Right lobe of liver (tissue), 6 donors: ENCODE measurements around the gene TGFB2. TPM values are rescaled to one million over a fixed set of nuclear protein-coding genes. Genes with fewer than 3 reads are reported as not detected.
A peak's percentile ranks its signal among the peaks of the same experiment; 100 is the strongest.

Experiments
- ATAC-seq, 4 donors: fragments of 200-7000 bp; cut with Tn5 transposase; one replicate each; pipeline ENCODE4 v1.9.1; 2020; ENCODE audit warnings: mild to moderate bottlenecking in 4 of 4, moderate library complexity in 4 of 4
- DNase-seq, 3 donors: peaks; one replicate each; pipeline ENCODE4 v3.0.0-alpha.2; 2020
- H3K27ac ChIP-seq, 3 donors: fragments of 200-600 bp; one replicate each; pipeline ENCODE4 v1.8.0; 2022
- H3K27me3 ChIP-seq, 2 donors: fragments of 200-600 bp; one replicate each; pipeline ENCODE4 v1.8.0; 2022
- H3K36me3 ChIP-seq, 4 donors: fragments of 200-600 bp; sonication (generic) in 1 of 4; one replicate each; pipeline versions ENCODE4 v1.5.1 to v1.8.0; 2017 to 2022; ENCODE audit warnings: control low read depth in 1 of 4
- H3K4me1 ChIP-seq, 4 donors: fragments of 200-600 bp; sonication (generic) in 1 of 4; one replicate each; pipeline versions ENCODE4 v1.5.1 to v1.8.0; 2017 to 2022; ENCODE audit warnings: control low read depth in 1 of 4
- H3K4me3 ChIP-seq, 3 donors: fragments of 200-600 bp; one replicate each; pipeline ENCODE4 v1.8.0; 2022
- H3K9me3 ChIP-seq, 4 donors: fragments of 200-600 bp; sonication (generic) in 1 of 4; one replicate each; pipeline versions ENCODE4 v1.5.1 to v1.8.0; 2017 to 2022; ENCODE audit warnings: control low read depth in 1 of 4
- CTCF ChIP-seq, 4 donors: fragments of 200-600 bp in 3 of 4; fragments of 450-650 bp in 1 of 4; IDR thresholded peaks; one replicate each; pipeline versions ENCODE4 v1.5.1 to v1.8.0; 2016 to 2022; ENCODE audit warnings: antibody characterized with exemption in 4 of 4, mild to moderate bottlenecking in 2 of 4
- POLR2A ChIP-seq: fragments of 450-650 bp; IDR thresholded peaks from one replicate; pipeline ENCODE4 v1.6.1; 2017; ENCODE audit warnings: antibody characterized with exemption, mild to moderate bottlenecking
- WGBS: methylation state at CpG from one replicate; pipeline ENCODE4 v1.1.6; 2018; ENCODE audit warnings: low coverage, low lambda C conversion rate; ENCODE audit not compliant: insufficient coverage; ENCODE audit errors: missing lambda C conversion rate; 5-methylcytosine and 5-hydroxymethylcytosine counted together
- intact Hi-C, 2 donors: fragments of 100-400 bp; cut with DNase I; formaldehyde crosslinking; loops; one replicate each; pipeline versions ENCODE4 v1.11.2 to v1.14.1; 2022
- total RNA-seq, 6 experiments: library from RNA; depleted of rRNA in 2 of 6; stranded (reverse); fragments of >200 nt in 2 of 6; fragmentation: NEBNext Ultra II Directional in 3 of 6; extraction: Animal tissue kit (Norgen Biotek cat#: 25700) in 3 of 6; gene quantifications; one replicate each; pipeline versions ENCODE4 v1.1.0 to v1.2.4, GENCODE V29; 2016 to 2023
- donor health status: DM: no; HTN: yes; CAD: no.
- donor health status: DM: no; HTN: no; CAD: no.
- donor health status: DM: no; HTN: no; CAD: no.
- donor health status: DM: no; HTN: yes; CAD: no.
- donor health status: DM: no; HTN: yes; CAD: no.

The TGFB2 gene
- total RNA-seq, 6 experiments from 2014 or later, result 0.18 to 2.8 (median 0.34) TPM

- H3K27me3 ChIP-seq, result no peaks in the 10 kb centered on the region
- ATAC-seq (no peak), DNase-seq (no peak)
- no peaks in the 10 kb centered on the region for H3K9me3 ChIP-seq
- no peaks in the 10 kb centered on the region for H3K4me1 ChIP-seq
- no peak overlapping the region for H3K4me3 ChIP-seq
- intact Hi-C loops, result no loop called here
- no peak overlapping the region for H3K27ac ChIP-seq
- no peaks in the 10 kb centered on the region for H3K36me3 ChIP-seq
- no peak for TF ChIP-seq CTCF (IDR thresholded peaks at IDR 0.05)
- no peak for TF ChIP-seq POLR2A
- WGBS, result 67% methylated on average over 1 of the region's 1 CpG
Observed at GRCh38 chr1:218363141-218363540, 18.0 kb downstream of the TGFB2 start.

- H3K27ac ChIP-seq, result no peak overlapping the region
- intact Hi-C loops, result no loop called here
- WGBS, result 31% methylated on average over 8 of the region's 8 CpGs
Observed at GRCh38 chr1:218364028-218364710, 19.0 kb downstream of the TGFB2 start.

GRCh38 chr1:218365226-218365999 lies 20.3 kb downstream of the TGFB2 start:
- DNase-seq (no peak), ATAC-seq (no peak)
- H3K4me3 ChIP-seq, result no peak overlapping the region
- 85% methylated on average over 9 of the region's 15 CpGs for WGBS
- H3K27ac ChIP-seq, result no peak overlapping the region
- no peaks in the 10 kb centered on the region for H3K36me3 ChIP-seq
- H3K4me1 ChIP-seq, result no peaks in the 10 kb centered on the region
- H3K9me3 ChIP-seq, result no peaks in the 10 kb centered on the region
- TF ChIP-seq POLR2A (no peak), CTCF (IDR thresholded peaks at IDR 0.05) (no peak)
- H3K27me3 ChIP-seq, result no peaks in the 10 kb centered on the region
- intact Hi-C loops, result no loop called here

More at GRCh38 chr1:218364028-218364710, 19.0 kb downstream of the TGFB2 start:
- peak in 2 of 4 donors; percentile 30 to 45 for ATAC-seq
- TF ChIP-seq CTCF (IDR thresholded peaks at IDR 0.05), result no peak
- TF ChIP-seq POLR2A, result no peak
- no peaks in the 10 kb centered on the region for H3K27me3 ChIP-seq
- DNase-seq, result peak in 1 of 3 donors; percentile 31
- no peaks in the 10 kb centered on the region for H3K36me3 ChIP-seq
- no peaks in the 10 kb centered on the region for H3K4me1 ChIP-seq
- no peak overlapping the region for H3K4me3 ChIP-seq
- H3K9me3 ChIP-seq, result no peaks in the 10 kb centered on the region

- H3K27ac ChIP-seq, result no peak overlapping the region
- H3K9me3 ChIP-seq, result no peaks in the 10 kb centered on the region
- H3K4me1 ChIP-seq, result no peaks in the 10 kb centered on the region
- ATAC-seq (no peak), DNase-seq (no peak)
- intact Hi-C loops, result no loop called here
- TF ChIP-seq POLR2A, result no peak
- no peak for TF ChIP-seq CTCF (IDR thresholded peaks at IDR 0.05)
- no peaks in the 10 kb centered on the region for H3K27me3 ChIP-seq
- 38% methylated on average over 2 of the region's 5 CpGs for WGBS
- H3K36me3 ChIP-seq, result no peaks in the 10 kb centered on the region
- H3K4me3 ChIP-seq, result no peak overlapping the region
Observed at GRCh38 chr1:218366322-218367052, 21.4 kb downstream of the TGFB2 start.
